HCT116 (cell line): ENCODE data around the gene ZBTB39. TPM values are rescaled to one million over a fixed set of nuclear protein-coding genes. Genes with fewer than 3 reads are reported as not detected.

Experiments used
- ATAC-seq: fragments of 200-7000 bp; cut with Tn5 transposase; 2 replicates; pipeline ENCODE4 v1.9.1; 2020; ENCODE audit warnings: mild to moderate bottlenecking, moderate library complexity
- BruUV-seq: library from RNA; stranded (reverse); fragments of 400-500 nt; replicated peaks from 2 replicates; lab custom pipeline; 2021; lab: Mats Ljungman, UMichigan
- CTCF ChIA-PET: fragments of 300-600 bp; sonication (Branson Sonifier 250); formaldehyde crosslinking; loops from one replicate; lab custom pipeline; 2021; ENCODE audit warnings: antibody characterized with exemption; lab: Charles Lee
- POLR2A ChIA-PET: fragments of 300-600, 350-600 bp; sonication (Branson Sonifier 250); formaldehyde crosslinking; loops from one replicate; lab custom pipeline; 2021; ENCODE audit warnings: antibody characterized with exemption; lab: Charles Lee
- RAD21 ChIA-PET, 2 experiments: fragments of 300-600 bp; sonication (Branson Sonifier 250); formaldehyde crosslinking; loops; one replicate each; lab custom pipeline; 2023; ENCODE audit warnings: low total read pairs in 2 of 2; ENCODE audit not compliant: uncharacterized antibody in 2 of 2, unreplicated experiment in 2 of 2, low non-redundant PET in 1 of 2; lab: Charles Lee
- DNase-seq: peaks from one replicate; pipeline ENCODE4 v3.0.0-alpha.2; 2010; ENCODE audit warnings: low read depth, low spot score
- H2AFZ ChIP-seq: fragments of 200-600 bp; shearing (Covaris generic), sonication (generic); 2 replicates; pipeline ENCODE4 v1.6.1; 2017; ENCODE audit warnings: low read depth, mixed run types, mixed read lengths, antibody characterized with exemption, low read length; ENCODE audit not compliant: poor library complexity, severe bottlenecking
- H3K27ac ChIP-seq: 2 replicates; pipeline ENCODE4 v1.5.1; 2012; ENCODE audit warnings: low read depth, low read length
- H3K27me3 ChIP-seq: fragments of 200-600 bp; sonication (generic); 2 replicates; pipeline ENCODE4 v1.6.1; 2016; ENCODE audit warnings: mixed run types, low read length, mixed read lengths; ENCODE audit not compliant: insufficient read depth
- H3K36me3 ChIP-seq, 2 experiments: fragments of 200-500 bp in 1 of 2; fragments of 200-600 bp in 1 of 2; sonication (Bioruptor generic) in 1 of 2; sonication (generic) in 1 of 2; 2 replicates each; pipeline versions ENCODE4 v1.5.1 to v1.6.1; 2014 to 2016; ENCODE audit warnings: low read length in 2 of 2, inconsistent platforms in 1 of 2, mixed read lengths in 1 of 2, mixed run types in 1 of 2; ENCODE audit not compliant: insufficient read depth in 2 of 2, control insufficient read depth in 1 of 2
- H3K4me1 ChIP-seq, 2 experiments: fragments of 200-600 bp in 1 of 2; sonication (generic) in 1 of 2; 2 replicates each; pipeline versions ENCODE4 v1.5.1 to v1.6.1; 2012 to 2017; ENCODE audit warnings: low read length in 2 of 2, inconsistent platforms in 1 of 2, mild to moderate bottlenecking in 1 of 2, mixed read lengths in 1 of 2, mixed run types in 1 of 2, moderate library complexity in 1 of 2; ENCODE audit not compliant: insufficient read depth in 2 of 2, control insufficient read depth in 1 of 2
- H3K4me2 ChIP-seq: fragments of 200-600 bp; sonication (generic); 2 replicates; pipeline ENCODE4 v1.6.1; 2017; ENCODE audit warnings: mixed run types, low read length, mixed read lengths
- H3K4me3 ChIP-seq, 2 experiments: fragments of 200-600 bp in 1 of 2; sonication (generic) in 1 of 2; replicated peaks in 1 of 2; 2 replicates each; pipeline ENCODE4 v1.5.1; 2011 to 2016; ENCODE audit warnings: low read length in 2 of 2, control low read depth in 1 of 2, low read depth in 1 of 2, mild to moderate bottlenecking in 1 of 2, mixed read lengths in 1 of 2, mixed run types in 1 of 2
- H3K79me2 ChIP-seq: fragments of 200-600 bp; sonication (generic); 2 replicates; pipeline ENCODE4 v1.6.1; 2017; ENCODE audit warnings: mild to moderate bottlenecking, mixed run types, low read length, moderate library complexity, mixed read lengths; ENCODE audit not compliant: insufficient read depth
- H3K9ac ChIP-seq: fragments of 200-600 bp; sonication (generic); 2 replicates; pipeline ENCODE4 v1.6.1; 2016; ENCODE audit warnings: low read length, mixed read lengths
- H3K9me2 ChIP-seq: fragments of 200-600 bp; sonication (generic), shearing (Covaris generic); 2 replicates; pipeline ENCODE4 v1.6.1; 2017; ENCODE audit warnings: mixed run types, mild to moderate bottlenecking, moderate library complexity; ENCODE audit not compliant: insufficient read depth
- H3K9me3 ChIP-seq, 2 experiments: fragments of 200-500 bp in 1 of 2; fragments of 200-600 bp in 1 of 2; sonication (Bioruptor generic) in 1 of 2; sonication (generic) in 1 of 2; 2 replicates each; pipeline ENCODE4 v1.6.1; 2014 to 2017; ENCODE audit warnings: low read length in 2 of 2, mixed read lengths in 2 of 2, inconsistent platforms in 1 of 2, low read depth in 1 of 2, mild to moderate bottlenecking in 1 of 2, mixed run types in 1 of 2, moderate library complexity in 1 of 2; ENCODE audit not compliant: control insufficient read depth in 1 of 2, insufficient read depth in 1 of 2
- H4K20me1 ChIP-seq: fragments of 200-600 bp; sonication (generic), shearing (Covaris generic); 2 replicates; pipeline ENCODE4 v1.6.1; 2017; ENCODE audit warnings: mixed run types, mild to moderate bottlenecking, moderate library complexity; ENCODE audit not compliant: insufficient read depth
- CBX3 ChIP-seq: IDR thresholded peaks from 2 replicates; pipeline ENCODE4 v1.6.1; 2012; ENCODE audit warnings: low read depth
- CEBPB ChIP-seq: IDR thresholded peaks from 2 replicates; pipeline ENCODE4 v1.6.1; 2012; ENCODE audit warnings: low read depth
- CTCF ChIP-seq, 3 experiments: fragments of 200-600 bp in 1 of 3; sonication (generic) in 1 of 3; IDR thresholded peaks in 2 of 3; conservative IDR thresholded peaks in 1 of 3; 2 replicates each; pipeline ENCODE4 v1.5.1; 2012 to 2017; ENCODE audit warnings: low read depth in 2 of 3, low read length in 2 of 3, antibody characterized with exemption in 1 of 3, borderline replicate concordance in 1 of 3, control low read depth in 1 of 3, mild to moderate bottlenecking in 1 of 3, mixed read lengths in 1 of 3, mixed run types in 1 of 3, moderate library complexity in 1 of 3; ENCODE audit not compliant: insufficient read depth in 1 of 3
- RAD21 ChIP-seq: IDR thresholded peaks from 2 replicates; pipeline ENCODE4 v1.6.1; 2012; ENCODE audit warnings: low read depth, mild to moderate bottlenecking
- REST ChIP-seq: IDR thresholded peaks from 2 replicates; pipeline ENCODE4 v1.6.1; 2012; ENCODE audit warnings: low read depth
- intact Hi-C: fragments of 100-400 bp; cut with micrococcal nuclease; formaldehyde crosslinking; loops from 2 replicates; pipeline ENCODE4 v1.10.0; 2022
- total RNA-seq: library from RNA; stranded (reverse); gene quantifications from one replicate; pipeline ENCODE4 v1.2.1, GENCODE V29; 2021; ENCODE audit not compliant: unreplicated experiment

The ZBTB39 gene
- total RNA-seq, 1 experiment from 2014 or later = 12.3 TPM

GRCh38 chr12:57012600-57013465 is 6.5 kb upstream of the ZBTB39 start:
- Histone ChIP-seq H3K9ac (no peak overlapping the region), H4K20me1 (no peaks in the 10 kb centered on the region), H3K27me3 (peaks cover 28% of the 10 kb centered on the region; the same call in 1 of the 2 replicates), H3K9me3 (no peaks in the 10 kb centered on the region), H2AFZ (no peak overlapping the region), H3K9me2 (no peaks in the 10 kb centered on the region), H3K79me2 (no peaks in the 10 kb centered on the region), H3K36me3 (no peaks in the 10 kb centered on the region), H3K4me2 (no peak overlapping the region), H3K27ac (no peak overlapping the region), H3K4me3 (no peak overlapping the region), H3K4me1 (peaks cover 0 to 8% of the 10 kb centered on the region in 2 experiments; a peak in 2 of 4 replicates)
- ChIA-PET RAD21 (no interaction called here), CTCF (interaction anchor here (0.8 kb wide), 1 partner anchor 12 kb away, joined by 3 read pairs; no protein-coding TSS in a partner anchor), POLR2A (no interaction called here)
- intact Hi-C loops = no loop called here
- DNase-seq (no peak), ATAC-seq (no peak)
- peak in 1 of 3 experiments; percentile 15; a peak in 1 of 6 replicates for TF ChIP-seq CTCF (IDR thresholded peaks at IDR 0.05 in 2 of 3, conservative IDR thresholded peaks at IDR 0.05 in 1 of 3; ENCODE audit: borderline replicate concordance in 1 of 3, insufficient read depth in 1 of 3, low read depth in 2 of 3, low read length in 2 of 3)
- TF ChIP-seq REST = no peak
- no peak for TF ChIP-seq CEBPB
- TF ChIP-seq CBX3 = no peak
- TF ChIP-seq RAD21 = peak; percentile 20; the same call in 1 of the 2 replicates
- no TSS peak for BruUV-seq
